Neural crest cell (in vitro differentiated cells): Measurements from ENCODE around the gene ASAP2. TPM values are rescaled to one million over a fixed set of nuclear protein-coding genes. Genes with fewer than 3 reads are reported as not detected.
"Not testable (repeated sequence)": the region's sequence is repeated elsewhere in the genome, so short reads cannot be mapped to it uniquely, and the experiment has no call there.

Source experiments
- DNase-seq: peaks from one replicate; pipeline ENCODE4 v3.0.0; 2021; ENCODE audit warnings: low read depth, mixed read lengths, low spot score
- H3K27ac Mint-ChIP-seq: one replicate; pipeline ENCODE4 v1.8.0; 2021; ENCODE audit warnings: mild to moderate bottlenecking, mixed read lengths; ENCODE audit not compliant: unreplicated experiment
- H3K27me3 Mint-ChIP-seq: 2 replicates; pipeline ENCODE4 v1.8.0; 2021; ENCODE audit warnings: low read depth, mild to moderate bottlenecking, mixed read lengths
- H3K36me3 Mint-ChIP-seq: 2 replicates; pipeline ENCODE4 v1.8.0; 2021; ENCODE audit warnings: low read depth, mild to moderate bottlenecking, mixed read lengths
- H3K4me1 Mint-ChIP-seq: 2 replicates; pipeline ENCODE4 v1.8.0; 2021; ENCODE audit warnings: mixed read lengths
- H3K4me3 Mint-ChIP-seq: one replicate; pipeline ENCODE4 v1.8.0; 2021; ENCODE audit warnings: mild to moderate bottlenecking, mixed read lengths
- H3K9me3 Mint-ChIP-seq: 2 replicates; pipeline ENCODE4 v1.8.0; 2021; ENCODE audit warnings: mixed read lengths
- CTCF ChIP-seq: fragments of 200-600 bp; sonication (generic); conservative IDR thresholded peaks from 2 replicates; pipeline ENCODE4 v1.5.0; 2021; ENCODE audit warnings: antibody characterized with exemption, mild to moderate bottlenecking
- total RNA-seq: library from RNA; stranded (reverse); gene quantifications from 2 replicates; pipeline ENCODE4 v1.2.1, GENCODE V29; 2021

Gene ASAP2
- total RNA-seq, 1 donor from 2014 or later = 48.6 TPM

GRCh38 chr2:9214873-9215272 lies 8.3 kb downstream of the ASAP2 start:
- Mint-ChIP-seq H3K9me3 (no peaks in the 10 kb centered on the region), H3K4me1 (peaks cover 41% of the 10 kb centered on the region), H3K27ac (no peak overlapping the region), H3K27me3 (no peaks in the 10 kb centered on the region), H3K4me3 (no peak overlapping the region), H3K36me3 (peaks cover 25% of the 10 kb centered on the region)
- no peak for DNase-seq
- TF ChIP-seq CTCF = no peak

DNA sequence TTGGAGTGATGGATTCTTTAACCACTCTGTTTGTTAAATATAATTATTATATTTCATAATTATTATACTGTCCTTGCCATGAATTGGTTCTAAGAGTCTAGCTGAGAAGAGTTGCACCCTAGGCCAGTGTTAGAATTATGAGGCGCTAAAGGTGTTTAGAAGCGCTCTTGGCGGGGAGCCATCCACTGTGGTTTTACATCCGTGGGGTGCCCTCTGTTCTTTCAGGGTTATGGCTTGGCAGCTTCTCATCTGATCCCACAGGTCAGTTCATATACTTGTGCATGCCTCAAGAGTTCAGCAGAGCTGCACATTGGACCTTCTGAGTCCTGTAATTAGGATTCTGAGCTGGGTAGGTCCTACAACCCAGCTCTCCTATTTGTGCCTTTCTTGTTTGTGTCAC lies 9.1 kb downstream of the ASAP2 start:
- H3K4me1 Mint-ChIP-seq = peaks cover 36% of the 10 kb centered on the region
- H3K27ac Mint-ChIP-seq = peak overlapping the region; percentile 70
- H3K27me3 Mint-ChIP-seq = no peaks in the 10 kb centered on the region
- no peak for DNase-seq
- TF ChIP-seq CTCF = no peak
- peaks cover 24% of the 10 kb centered on the region for H3K36me3 Mint-ChIP-seq
- H3K9me3 Mint-ChIP-seq = peaks cover 3% of the 10 kb centered on the region
- H3K4me3 Mint-ChIP-seq = no peak overlapping the region

DNA sequence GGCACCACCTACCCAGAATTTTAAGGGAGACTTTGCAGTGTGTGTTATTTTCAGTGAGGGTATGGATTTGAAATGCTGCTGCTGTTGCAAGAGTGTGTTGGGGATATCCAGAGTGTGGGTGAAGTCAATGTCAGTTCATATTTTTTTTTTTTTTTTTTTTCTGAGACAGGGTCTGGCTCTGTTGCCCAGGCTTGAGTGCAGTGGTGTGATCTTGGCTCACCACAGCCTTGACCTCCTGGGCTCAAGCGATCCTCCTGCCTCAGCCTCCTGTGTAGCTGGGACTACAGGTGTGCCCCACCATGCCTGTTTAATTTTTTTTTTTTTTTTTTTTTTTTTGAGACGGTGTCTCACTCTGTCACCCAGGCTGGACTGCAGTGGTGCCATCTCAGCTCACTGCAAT lies 9.5 kb downstream of the ASAP2 start:
- Mint-ChIP-seq H3K27ac (peak overlapping the region; percentile 70), H3K4me1 (peaks cover 36% of the 10 kb centered on the region), H3K36me3 (peaks cover 27% of the 10 kb centered on the region)
- not testable (repeated sequence) for H3K27me3 Mint-ChIP-seq, DNase-seq, H3K9me3 Mint-ChIP-seq, H3K4me3 Mint-ChIP-seq

DNA sequence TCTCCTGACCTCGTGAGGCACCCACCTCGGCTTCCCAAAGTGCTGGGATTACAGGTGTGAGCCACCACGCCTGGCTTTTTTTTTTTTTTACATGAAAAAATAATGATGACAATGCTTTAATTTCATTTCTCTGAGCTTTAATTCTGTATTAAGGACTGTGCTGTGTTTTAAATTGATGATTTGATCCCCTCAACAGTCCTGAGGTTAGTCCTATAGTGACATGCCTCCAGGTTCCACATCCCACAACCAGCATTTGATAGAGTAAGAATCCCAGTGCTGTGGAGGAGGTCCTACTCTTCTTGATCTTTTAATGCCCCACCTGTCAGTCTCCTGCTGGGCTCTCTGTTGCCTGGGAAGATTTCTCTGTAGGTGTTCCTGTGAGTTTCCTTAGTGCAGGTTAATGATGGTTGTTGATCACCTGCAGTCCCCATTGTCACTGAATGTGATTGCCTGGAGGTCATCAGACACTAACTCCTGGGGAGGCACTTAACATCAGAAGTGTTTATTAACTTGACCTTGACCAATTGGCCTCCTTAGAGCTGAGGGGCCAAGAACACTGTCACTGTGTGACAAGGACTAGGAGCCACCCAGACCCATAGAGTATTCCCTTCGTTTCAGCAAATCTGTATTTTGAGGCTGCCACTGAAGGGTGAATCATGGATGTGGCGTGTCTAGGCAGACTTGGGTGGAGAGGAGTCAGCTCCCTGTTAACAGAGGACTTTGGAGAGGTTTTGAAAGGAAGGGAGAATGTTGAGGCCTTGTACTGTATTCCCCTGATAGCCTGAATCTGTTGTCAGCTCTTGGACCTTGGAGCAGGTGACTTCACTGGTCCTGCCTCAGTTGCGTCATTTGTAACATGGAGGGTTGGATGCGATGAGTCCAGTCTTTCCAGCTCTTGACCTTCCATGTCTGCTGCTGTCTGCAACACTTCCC lies 11.5 kb downstream of the ASAP2 start:
- no peak for TF ChIP-seq CTCF
- Mint-ChIP-seq H3K27ac (no peak overlapping the region), H3K27me3 (no peaks in the 10 kb centered on the region)

GRCh38 chr2:9219027-9219445 lies 12.4 kb downstream of the ASAP2 start:
- Mint-ChIP-seq H3K27ac (no peak overlapping the region), H3K9me3 (peaks cover 6% of the 10 kb centered on the region), H3K36me3 (peaks cover 23% of the 10 kb centered on the region), H3K4me3 (no peak overlapping the region), H3K4me1 (peaks cover 16% of the 10 kb centered on the region), H3K27me3 (no peaks in the 10 kb centered on the region)
- DNase-seq = no peak
- no peak for TF ChIP-seq CTCF

More for the DNA sequence above, 11.5 kb downstream of the ASAP2 start:
- H3K4me3 Mint-ChIP-seq = no peak overlapping the region
- H3K4me1 Mint-ChIP-seq = peaks cover 21% of the 10 kb centered on the region
- no peak for DNase-seq
- H3K36me3 Mint-ChIP-seq = peaks cover 25% of the 10 kb centered on the region
- H3K9me3 Mint-ChIP-seq = peaks cover 6% of the 10 kb centered on the region

- H3K4me3 Mint-ChIP-seq = no peak overlapping the region
- H3K4me1 Mint-ChIP-seq = peaks cover 23% of the 10 kb centered on the region
- H3K9me3 Mint-ChIP-seq = peaks cover 6% of the 10 kb centered on the region
- DNase-seq = no peak
- no peaks in the 10 kb centered on the region for H3K27me3 Mint-ChIP-seq
- H3K27ac Mint-ChIP-seq = no peak overlapping the region
- peaks cover 23% of the 10 kb centered on the region for H3K36me3 Mint-ChIP-seq
- TF ChIP-seq CTCF = no peak
Observed at GRCh38 chr2:9220201-9220600, 13.6 kb downstream of the ASAP2 start.
